HG02884 (cell line): ENCODE data around the gene SOCS2.
"Not testable (repeated sequence)": the region's sequence is repeated elsewhere in the genome, so short reads cannot be mapped to it uniquely, and the experiment has no call there.

Experiments used
- ATAC-seq: cut with Tn5 transposase; IDR thresholded peaks from one replicate; pipeline ENCODE4 v1.9.1; 2021; ENCODE audit warnings: mild to moderate bottlenecking, moderate library complexity; ENCODE audit not compliant: unreplicated experiment

SOCS2 gene, protein sequence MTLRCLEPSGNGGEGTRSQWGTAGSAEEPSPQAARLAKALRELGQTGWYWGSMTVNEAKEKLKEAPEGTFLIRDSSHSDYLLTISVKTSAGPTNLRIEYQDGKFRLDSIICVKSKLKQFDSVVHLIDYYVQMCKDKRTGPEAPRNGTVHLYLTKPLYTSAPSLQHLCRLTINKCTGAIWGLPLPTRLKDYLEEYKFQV

DNA sequence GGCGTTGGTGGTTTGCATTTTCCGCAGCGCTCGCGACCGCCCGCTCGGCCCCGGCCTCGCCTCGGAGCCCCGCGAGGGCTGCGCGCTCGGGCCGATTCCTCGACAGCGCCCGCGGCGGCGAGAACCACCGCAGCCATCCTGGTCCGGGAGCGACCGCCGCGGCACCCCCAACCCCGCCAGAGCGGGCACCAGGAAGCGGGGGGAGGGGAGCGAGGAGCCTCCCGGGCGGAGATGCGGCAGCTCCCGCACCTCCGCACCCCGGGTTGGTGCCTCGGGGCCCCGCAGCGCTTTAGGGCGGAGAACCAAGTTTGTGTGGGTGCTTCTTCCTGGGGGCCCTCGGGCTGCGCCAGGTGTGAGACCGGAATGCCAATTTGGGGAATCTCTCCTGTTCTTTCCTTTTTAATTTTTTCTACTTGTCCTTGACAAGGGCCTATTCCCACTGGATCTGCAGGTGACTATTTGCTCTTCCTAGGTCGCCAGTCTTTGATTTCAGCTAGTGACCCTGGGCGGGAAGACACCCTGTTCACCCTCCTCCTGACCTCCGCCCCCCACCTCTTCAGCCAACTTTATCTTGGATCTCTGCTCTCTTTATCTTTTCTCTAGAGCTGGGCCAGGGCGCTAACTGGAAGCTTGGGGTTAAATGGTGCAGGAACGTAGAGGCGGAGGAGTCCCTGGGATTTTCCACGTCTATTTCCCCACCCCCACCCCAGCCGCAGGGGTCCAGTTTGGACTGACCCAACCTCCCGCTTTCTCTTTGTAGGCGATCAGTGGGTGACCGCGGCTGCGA lies at the start of gene SOCS2:
Gene SOCS2 (plus strand): TSS at position 751 of the 787 bp plus-strand sequence. CDS start 223 bp downstream, outside the sequence.
- ATAC-seq, result no peak

DNA sequence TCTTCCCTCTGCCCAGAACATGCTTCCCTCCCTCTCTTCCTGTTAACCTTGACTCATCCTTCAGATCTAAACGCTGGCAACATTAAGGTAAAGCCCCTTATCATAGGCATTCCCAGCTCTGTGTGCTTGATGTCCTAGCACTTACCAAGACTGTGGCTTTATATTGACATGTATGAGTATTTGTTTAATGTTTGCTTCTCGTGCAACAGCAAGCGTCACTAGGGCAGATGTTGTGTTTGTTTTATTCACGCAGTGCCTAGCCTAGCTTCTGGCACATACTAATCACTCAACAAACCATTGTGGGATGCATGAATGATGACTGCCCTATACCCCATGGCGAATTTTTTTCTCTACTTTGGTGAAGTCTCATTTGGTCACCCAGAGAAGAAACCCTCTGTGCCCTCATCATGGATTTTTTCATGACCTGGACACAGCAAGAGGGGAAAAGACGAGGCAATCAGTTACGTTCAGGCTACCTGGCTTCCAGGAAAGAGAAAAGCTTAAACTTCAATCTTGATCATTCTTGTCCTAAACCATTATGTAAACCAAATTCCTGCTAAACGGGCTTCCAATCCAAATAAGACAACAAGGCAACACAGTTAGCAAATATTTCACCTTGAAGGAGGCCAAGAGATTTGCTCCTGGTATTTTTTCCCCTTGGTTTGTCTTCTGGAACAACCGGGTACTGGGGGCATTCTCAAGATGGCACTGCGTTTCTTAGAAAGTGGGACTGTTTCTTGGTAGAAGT lies 47.9 kb upstream of the SOCS2 start:
- ATAC-seq, result no peak

DNA sequence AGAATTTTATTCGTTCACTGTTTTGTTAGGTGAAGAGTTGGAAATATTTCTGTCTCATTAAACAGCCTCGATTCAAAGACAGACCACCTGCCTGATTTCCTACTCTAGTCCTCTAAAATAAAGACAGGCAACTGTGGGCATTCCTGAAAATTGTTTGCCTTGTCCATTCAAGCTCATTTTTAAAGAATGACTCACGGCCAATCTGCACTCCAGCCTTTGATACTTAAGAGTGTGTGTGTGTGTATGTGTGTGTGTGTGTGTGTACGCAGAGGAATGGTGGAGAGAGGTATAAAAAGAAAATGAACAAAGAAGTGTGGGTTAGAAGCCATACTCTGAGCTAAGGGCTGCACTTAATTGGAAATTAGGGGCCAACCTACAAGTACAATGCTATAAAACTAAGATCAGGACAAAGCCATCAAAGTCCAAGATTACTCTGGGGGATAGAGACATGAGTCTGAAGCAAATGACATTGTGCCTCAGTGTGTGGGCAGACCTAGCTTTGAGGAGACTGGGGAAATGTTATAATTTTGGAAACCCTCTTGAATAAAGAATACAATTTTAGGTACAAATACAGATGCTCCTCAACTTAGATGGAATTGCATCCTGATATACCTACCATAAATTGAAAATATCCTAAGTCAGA lies 45.6 kb upstream of the SOCS2 start:
- no peak for ATAC-seq

DNA sequence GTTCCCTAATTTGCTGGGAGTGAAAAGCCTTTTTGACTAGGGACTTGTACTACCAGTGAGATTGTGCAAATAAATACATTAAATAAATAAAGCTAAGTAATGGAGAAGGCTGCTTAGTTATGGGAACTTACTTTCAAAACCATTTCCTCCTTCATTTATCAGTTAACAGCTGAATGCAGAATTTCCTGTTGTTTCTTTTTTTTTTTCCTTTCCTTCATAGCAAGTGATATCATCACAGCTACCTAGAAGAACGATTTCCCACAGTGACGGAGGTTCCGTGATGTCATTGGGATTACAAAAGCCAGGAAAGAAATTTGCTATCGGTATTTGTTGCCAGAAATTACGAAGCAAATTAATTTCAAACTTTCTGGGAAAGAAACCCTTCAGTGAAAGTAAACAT lies 42.1 kb upstream of the SOCS2 start:
- ATAC-seq, result no peak

DNA sequence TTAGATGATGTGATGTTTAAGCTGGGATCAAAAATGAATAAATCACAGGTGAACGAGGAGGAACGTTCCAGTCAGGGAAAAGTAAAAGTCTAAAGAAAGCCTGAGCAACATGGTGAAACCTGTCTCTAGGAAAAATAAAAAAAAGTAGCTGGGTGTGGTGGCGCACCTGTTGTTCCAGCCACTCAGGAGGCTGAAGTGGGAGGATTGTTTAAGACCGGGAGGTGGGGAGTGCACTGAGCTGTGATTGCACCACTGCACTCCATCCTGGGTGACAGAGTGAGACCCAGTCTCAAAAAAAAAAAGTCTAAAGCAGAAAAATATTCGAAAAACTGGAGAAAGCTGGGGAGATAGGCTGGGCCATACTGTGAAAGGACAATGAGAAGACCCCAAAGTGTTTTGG lies 39.2 kb upstream of the SOCS2 start:
- ATAC-seq, result no peak

DNA sequence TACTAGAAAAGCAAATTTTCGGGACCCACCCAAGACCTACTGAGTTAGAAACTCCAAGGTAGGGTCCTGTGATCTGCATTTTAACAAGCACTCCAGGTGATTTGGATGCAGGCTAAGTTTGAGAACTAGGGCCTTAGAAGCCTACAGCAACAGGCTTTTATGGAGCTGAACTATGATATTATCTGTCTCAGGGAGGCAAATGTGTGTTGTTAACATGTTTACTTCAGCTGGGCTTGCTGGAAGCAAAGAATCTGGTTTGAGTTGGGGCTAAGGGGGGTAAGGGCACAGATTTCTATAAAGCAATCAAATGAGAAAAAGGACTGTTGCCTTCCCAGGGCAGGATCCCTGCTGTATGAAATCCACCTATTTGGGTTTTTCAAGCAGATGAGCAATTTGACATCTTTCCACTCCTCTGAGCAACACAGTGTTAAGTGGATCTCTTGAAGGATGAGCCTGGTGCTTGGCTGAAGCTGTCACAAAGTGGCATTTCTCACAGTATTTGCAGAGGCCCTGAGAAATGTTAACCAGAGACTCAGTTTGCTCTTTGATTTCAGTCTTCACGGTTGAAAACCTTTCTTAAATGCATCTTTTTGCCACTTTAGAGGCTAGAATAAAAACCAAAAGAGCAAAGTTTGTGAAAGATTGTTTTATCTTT lies 36.2 kb upstream of the SOCS2 start:
- no peak for ATAC-seq

DNA sequence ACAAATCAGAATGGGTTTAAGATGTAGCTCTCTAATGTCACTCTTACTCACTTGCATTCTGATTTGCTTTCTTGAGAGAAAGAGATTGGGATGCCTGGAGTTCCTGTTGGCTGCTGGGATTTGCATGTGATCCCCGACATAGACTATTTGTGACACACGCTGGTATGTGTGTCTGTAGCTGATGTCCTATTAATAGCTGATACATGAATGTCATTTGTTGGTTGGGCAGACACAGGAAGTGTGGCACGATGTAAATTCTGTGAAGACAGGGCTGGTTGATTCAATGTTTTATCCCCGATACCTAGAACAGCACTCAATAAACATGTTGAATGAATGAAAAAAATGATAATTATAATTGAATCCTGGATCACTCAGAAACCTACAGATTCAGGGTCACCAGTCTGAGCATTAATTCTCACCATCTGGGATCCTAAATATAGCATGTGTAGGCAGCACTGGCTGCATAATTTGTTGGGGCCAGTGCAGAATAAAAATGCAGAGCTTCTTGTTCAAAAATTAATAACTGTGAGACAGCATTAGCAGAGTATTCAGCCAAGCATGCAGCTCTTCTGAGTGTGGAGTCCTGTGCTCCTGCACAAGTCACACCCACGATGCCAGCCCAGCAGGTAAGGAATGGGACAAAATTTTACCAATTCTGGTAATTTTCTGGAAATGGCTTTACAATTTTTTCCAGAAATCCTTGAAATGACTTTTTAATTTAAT lies 35.5 kb upstream of the SOCS2 start:
- ATAC-seq, result peak; percentile 78

DNA sequence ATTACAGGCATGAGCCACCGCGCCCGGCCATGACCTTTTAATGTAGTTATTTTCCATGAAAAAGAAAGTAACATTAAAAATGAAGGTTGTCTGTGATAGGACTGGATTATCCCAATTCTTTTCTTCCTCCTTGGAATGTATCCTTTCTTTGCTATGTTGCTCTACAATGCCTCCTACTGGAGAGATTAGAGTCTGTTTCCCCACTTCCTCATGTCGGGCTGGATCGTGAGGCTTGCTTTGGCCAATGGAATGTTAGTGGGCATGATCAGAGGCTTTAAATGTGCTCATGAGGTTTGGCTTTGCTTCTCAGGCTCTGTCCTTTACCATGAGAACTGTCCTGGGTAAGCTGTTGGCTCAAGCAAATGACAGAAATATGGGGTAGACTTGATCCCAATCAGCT lies 34.7 kb upstream of the SOCS2 start:
- no peak for ATAC-seq

DNA sequence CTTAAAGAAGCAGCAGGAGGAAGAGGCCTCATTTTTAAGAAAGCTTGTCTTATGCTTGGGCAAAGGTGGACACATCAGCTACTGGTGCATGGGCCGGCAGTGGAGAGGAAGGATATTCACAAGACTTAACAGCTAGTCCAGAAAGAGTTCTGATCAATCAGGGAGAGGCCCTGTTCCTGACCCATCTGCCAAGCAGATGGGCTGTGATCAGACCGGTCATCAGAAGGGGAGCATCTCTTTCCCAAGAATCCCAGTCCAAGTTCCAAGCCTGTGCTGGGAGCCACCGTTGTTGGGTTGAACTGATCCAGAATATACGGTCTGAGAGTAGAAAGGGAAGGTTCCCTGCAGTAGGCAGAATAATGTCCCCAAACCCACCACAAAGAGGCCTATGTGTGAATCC lies 32.7 kb upstream of the SOCS2 start:
- ATAC-seq, result no peak

DNA sequence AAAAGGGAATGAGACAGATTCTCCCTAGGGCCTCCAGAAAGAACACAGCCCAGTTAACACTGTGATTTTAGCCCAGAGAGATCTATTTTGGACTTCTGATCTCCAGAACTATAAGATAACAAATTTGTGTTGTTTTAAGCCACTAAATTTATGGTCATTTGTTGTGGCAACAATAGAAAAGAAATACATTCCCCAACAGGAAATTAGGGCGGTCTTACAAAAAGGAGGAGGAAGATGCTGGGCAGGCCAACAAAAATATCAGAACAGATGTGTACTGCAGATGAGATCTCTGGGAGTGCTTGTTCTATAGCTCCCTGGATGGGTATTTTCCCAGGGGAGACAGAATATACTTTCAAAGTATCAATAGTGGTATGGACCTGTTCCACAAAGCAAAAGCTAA lies 32.0 kb upstream of the SOCS2 start:
- ATAC-seq, result no peak

DNA sequence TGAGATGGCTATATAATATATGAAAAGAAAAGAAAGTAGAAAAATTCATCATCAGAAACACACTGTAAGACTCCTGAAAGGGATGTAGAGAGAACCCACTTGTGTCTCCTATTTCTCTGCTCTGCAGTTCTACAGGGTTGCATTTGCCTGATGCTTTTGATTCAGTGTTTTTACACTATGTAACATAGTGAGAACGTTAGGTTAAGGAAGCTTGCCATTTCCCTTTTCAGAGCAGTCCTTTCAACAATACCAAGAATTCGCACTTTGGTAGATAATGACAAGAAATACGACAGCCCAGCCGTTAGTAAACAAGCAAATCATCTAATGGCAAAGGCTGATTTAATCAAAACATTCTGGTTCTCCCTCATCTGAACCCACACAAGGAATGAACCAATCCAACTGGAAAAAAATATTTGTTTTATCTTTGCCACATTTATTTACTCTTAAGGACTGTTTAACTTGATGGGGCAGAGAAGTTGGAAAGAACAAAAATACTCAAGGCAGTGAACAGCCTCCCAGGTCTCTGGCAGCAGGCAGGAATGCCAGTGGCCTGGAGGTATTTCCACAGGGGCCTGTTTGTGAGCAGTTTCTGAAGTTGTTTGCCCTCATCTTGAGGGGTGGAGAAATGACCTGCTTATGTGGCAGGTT lies 30.8 kb upstream of the SOCS2 start:
- ATAC-seq, result no peak

DNA sequence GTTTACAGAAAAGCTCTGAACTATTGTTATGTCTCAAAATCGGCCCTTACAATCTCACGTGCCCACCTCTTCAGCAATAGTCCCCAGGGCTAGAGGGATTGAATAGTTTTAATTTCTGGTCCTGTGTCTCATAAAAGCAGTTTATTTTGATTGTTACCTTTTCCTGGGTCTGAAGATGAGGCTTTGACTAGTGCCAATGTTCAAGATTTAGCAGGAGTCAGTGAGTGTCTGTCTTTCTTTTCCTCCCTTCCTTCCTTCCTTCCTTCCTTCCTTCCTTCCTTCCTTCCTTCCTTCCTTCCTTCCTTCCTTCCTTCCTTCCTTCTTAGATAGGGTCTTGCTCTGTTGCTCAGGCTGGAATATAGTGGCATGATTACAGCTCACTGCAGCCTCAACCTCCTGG lies 24.7 kb upstream of the SOCS2 start:
- ATAC-seq, result no peak

DNA sequence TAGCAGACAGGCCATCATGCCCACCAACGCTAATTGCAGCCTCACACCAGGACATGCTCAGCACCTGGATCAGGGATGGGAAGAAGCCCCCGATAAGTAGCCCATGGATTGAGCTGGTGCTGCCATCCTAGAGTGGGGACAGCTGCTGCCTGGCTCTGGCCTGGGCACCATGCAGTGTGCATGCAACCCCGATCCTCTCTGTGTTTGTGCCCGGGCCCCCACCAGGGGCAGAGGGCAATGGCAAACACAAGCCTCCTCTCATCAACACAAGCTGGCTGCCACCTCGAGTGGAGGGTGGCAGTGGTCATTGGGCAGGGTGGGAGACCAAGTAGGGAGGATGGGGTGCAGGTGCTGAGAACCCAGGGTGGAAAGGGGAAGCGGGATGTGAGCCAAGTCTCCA lies 23.3 kb upstream of the SOCS2 start:
- ATAC-seq, result no peak

DNA sequence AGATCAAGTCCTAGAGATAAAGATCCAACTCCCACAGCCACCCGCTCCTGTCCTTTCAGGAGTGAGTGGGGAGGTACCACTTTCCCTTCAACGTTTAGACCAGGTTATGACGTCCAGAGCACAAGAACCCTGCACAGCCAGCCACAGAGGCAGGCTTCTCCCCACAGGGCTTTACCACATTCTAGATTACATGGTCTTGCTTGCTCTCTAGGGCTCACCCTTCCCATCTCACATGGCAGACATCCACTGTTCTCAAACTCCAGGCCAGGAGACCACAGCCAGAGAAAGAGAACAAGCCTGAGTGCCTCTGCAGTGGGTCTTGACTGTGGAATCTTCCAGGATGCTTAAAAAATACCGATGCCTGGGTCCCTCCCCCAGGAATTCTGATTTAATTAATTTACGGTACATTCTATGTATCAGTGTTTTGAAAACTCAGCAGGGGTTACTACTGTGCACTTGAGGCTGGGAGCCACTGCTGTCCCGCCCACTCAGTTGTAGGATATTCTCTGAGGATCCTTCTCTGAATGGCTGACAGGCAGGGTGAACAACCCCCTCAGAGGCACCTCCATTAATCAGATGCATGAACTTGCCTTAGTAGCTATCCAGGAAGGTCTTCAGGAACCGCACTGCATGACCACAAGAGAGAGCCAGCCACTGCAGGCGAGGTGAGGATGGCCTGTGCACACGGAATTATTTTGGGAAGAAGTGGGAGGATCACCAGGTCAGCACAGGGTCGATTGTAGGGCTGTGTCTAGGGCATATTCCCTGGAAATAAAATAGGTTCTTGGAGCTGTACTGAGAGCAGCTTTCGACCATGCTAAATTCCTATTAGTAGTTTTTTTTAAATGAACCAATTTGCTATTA lies 21.5 kb upstream of the SOCS2 start:
- no peak for ATAC-seq

DNA sequence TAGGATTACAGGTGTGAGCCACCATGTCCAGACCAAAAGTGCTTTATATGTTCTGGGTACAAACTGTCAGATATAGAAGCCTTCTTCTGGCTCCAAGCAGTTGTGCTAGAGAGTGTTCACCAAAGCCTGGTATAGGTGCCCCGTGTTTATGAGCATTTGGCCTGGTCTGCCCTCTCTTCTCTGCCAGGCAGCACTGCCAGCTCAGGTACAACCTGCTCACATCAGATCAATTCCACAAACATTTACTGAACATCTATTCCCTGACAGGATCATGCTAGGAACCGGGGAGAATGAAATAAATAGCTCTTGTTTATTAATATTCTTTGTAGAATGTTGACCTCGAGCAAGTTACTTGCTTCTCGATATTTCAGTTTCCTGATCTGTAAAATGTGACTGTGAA lies 20.0 kb upstream of the SOCS2 start:
- no peak for ATAC-seq

DNA sequence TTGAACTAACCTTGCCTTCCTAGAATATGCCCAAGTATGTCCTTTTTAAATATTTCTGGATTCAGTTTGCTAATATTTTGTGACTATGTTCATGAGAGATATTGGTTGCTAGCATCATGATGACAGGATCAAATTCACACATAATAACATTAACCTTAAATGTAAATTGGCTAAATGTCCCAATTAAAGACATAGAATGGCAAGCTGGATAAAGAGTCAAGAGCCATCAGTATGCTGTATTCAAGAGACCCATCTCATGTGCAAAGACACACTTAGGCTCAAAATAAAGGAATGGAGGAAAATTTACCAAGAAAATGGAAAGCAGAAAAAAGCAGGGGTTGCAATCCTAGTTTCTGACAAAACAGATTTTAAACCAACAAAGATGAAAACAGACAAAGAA lies 14.6 kb upstream of the SOCS2 start:
- not testable (repeated sequence) for ATAC-seq

DNA sequence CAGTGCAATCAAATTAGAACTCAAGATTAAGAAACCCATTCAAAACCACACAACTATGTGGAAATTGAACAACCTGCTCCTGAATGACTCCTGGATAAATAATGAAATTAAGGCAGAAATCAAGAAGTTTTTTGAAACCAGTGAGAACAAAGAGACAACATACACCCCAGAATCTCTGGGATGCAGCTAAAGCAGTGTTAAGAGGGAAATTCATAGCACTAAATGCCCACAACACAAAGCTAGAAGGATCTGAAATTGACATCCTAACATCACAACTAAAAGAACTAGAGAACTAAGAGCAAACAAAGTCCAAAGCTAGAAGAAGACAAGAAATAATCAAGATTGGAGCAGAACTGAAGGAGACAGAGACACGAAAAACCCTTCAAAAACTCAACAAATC lies 13.8 kb upstream of the SOCS2 start:
- not testable (repeated sequence) for ATAC-seq

DNA sequence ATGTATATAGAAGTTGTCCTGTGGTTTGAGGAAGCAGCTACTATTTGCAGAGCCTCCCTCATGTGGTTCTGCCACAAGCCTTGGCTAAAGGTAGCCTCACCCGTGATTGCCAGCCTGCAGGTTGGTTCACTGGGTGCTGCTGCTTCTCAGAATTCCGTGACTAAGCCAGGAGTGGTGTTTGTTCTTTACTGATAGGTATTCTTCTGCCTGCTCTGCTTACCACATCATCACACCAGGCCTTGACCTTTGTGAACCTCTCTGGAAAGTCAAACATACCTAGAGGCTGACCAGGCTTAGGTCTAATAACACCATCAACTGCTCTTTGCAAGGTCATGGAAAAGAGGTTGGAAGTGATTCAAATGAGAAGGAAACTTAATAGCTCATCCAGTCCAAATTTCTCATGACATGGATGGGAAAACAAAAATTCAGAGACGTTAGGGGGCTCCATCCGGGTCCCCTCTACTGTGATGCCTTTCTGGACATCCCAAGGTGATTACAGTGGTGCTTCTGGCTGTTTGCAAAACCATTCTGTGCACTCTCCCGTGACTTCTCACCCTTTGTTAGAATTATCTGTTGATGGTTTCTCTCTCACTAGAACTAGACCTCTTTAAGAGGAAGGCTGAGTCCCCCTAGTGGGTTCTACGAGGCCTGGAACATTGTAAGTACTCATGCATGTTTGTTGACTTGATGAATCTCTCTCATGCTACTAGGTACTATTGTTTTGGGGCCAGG lies 8.5 kb upstream of the SOCS2 start:
- no peak for ATAC-seq
